ENCODE data around the gene POLRMT. TPM values are rescaled to one million over a fixed set of nuclear protein-coding genes. Genes with fewer than 3 reads are reported as not detected.

Gene POLRMT
- total and polyA plus RNA-seq, 2 experiments from 2014 or later: 98.0 to 148 TPM

DNA sequence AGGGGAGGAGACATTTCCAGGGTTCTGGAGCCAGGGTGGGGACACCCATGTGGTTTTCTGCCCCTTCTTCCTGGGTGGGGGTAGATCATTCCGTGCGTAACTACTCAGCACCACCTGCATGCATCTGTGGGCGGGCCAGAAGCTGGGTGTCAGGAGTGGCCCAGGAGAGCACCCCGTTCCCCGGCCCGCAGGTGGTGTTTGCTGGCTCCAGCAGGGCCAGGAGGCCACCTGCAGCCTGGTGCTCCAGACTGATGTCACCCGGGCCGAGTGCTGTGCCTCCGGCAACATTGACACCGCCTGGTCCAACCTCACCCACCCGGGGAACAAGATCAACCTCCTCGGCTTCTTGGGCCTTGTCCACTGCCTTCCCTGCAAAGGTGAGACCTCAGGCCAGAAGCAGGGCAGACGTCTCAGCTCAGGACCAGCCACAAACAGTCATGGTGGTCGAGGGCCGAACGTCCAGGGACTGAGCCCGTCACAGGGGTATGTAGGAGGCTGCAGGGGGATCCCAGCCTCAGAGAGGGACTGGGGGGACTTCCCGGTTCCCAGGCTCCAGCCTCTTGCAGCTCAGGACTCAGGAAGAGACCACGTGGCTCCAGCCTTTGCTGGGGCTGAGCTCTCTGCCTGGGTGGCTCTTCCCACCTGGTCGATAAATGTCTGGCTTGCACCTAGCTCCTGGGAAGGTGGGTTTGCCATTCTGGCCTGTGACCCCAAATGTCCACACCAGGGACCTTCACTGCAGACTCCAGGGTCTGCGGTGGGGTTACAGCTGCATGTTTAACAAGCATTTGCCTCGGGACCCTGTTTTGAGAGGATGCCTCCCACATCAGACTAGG, 44.5 kb upstream of the POLRMT start:
- Mint-ChIP-seq H3K27ac (no peak overlapping the region), H3K27me3 (ENCODE audit: insufficient read depth, low read depth, poor library complexity) (peaks cover 31% of the 10 kb centered on the region), H3K4me3 (no peak overlapping the region), H3K9me3 (no peaks in the 10 kb centered on the region), H3K4me1 (no peaks in the 10 kb centered on the region; the same call in 2 of the 3 replicates), H3K36me3 (ENCODE audit: low read depth) (no peaks in the 10 kb centered on the region)
- H3K36me3 ChIP-seq (ENCODE audit: insufficient read depth): no peaks in the 10 kb centered on the region
- no peaks in the 10 kb centered on the region for H3K79me2 ChIP-seq (replicated peaks; ENCODE audit: insufficient read depth)
- DNase-seq (ENCODE audit: low spot score) (no peak), ATAC-seq (no peak)
- no peak overlapping the region for H3K4me2 ChIP-seq
- H4K20me1 ChIP-seq (replicated peaks; ENCODE audit: insufficient read depth): no peaks in the 10 kb centered on the region
- TF ChIP-seq CTCF (conservative IDR thresholded peaks at IDR 0.05; ENCODE audit: low read depth in 2 of 2) (no peak), ZNF331 (CRISPR knock-in tag; IDR thresholded peaks at IDR 0.05; ENCODE audit: low read depth) (no peak), JUNB (IDR thresholded peaks at IDR 0.05; ENCODE audit: unreplicated experiment) (no peak)
- no peak overlapping the region for H3K4me3 ChIP-seq
- H3K27me3 ChIP-seq (ENCODE audit: insufficient read depth): peaks cover 16% of the 10 kb centered on the region
- no peak overlapping the region for H3K27ac ChIP-seq (ENCODE audit: low read depth)
- H2AFZ ChIP-seq: no peak overlapping the region
- H3K9me2 ChIP-seq (ENCODE audit: insufficient read depth): no peaks in the 10 kb centered on the region
- H3K4me1 ChIP-seq (ENCODE audit: insufficient read depth): 0 out of 2 replicates have a peak, but pooled peaks cover 3% of the 10 kb centered on the region
- peaks cover 8% of the 10 kb centered on the region; the same call in 1 of the 2 replicates for H3F3A ChIP-seq (replicated peaks; ENCODE audit: low read depth)

GRCh38 chr19:677201-677600, 43.9 kb upstream of the POLRMT start:
- H3K9me3 Mint-ChIP-seq: no peaks in the 10 kb centered on the region
- Histone ChIP-seq H3K4me1 (ENCODE audit: insufficient read depth) (0 out of 2 replicates have a peak, but pooled peaks cover 3% of the 10 kb centered on the region), H3K36me3 (ENCODE audit: insufficient read depth) (no peaks in the 10 kb centered on the region), H3K79me2 (replicated peaks; ENCODE audit: insufficient read depth) (no peaks in the 10 kb centered on the region), H3K27ac (ENCODE audit: low read depth) (no peak overlapping the region), H3F3A (replicated peaks; ENCODE audit: low read depth) (peaks cover 8% of the 10 kb centered on the region; the same call in 1 of the 2 replicates), H2AFZ (no peak overlapping the region), H4K20me1 (replicated peaks; ENCODE audit: insufficient read depth) (no peaks in the 10 kb centered on the region), H3K27me3 (ENCODE audit: insufficient read depth) (peaks cover 16% of the 10 kb centered on the region), H3K4me3 (no peak overlapping the region), H3K9me2 (ENCODE audit: insufficient read depth) (no peaks in the 10 kb centered on the region), H3K4me2 (no peak overlapping the region)
- TF ChIP-seq POLR2AphosphoS5 (IDR thresholded peaks at IDR 0.05; ENCODE audit: low read depth): no peak
- no peak for TF ChIP-seq REST (IDR thresholded peaks at IDR 0.05; ENCODE audit: unreplicated experiment)
- no peak for TF ChIP-seq NANOG (IDR thresholded peaks at IDR 0.05; ENCODE audit: borderline replicate concordance)
- no peak for TF ChIP-seq ZNF331 (CRISPR knock-in tag; IDR thresholded peaks at IDR 0.05; ENCODE audit: low read depth)
- no peak for TF ChIP-seq EZH2 (IDR thresholded peaks at IDR 0.05; ENCODE audit: low read depth, unreplicated experiment)
- no peak for TF ChIP-seq CTCF (conservative IDR thresholded peaks at IDR 0.05; ENCODE audit: low read depth in 2 of 2)
- H3K4me1 Mint-ChIP-seq: no peaks in the 10 kb centered on the region; the same call in 2 of the 3 replicates
- H3K27ac Mint-ChIP-seq: no peak overlapping the region
- peaks cover 31% of the 10 kb centered on the region for H3K27me3 Mint-ChIP-seq (ENCODE audit: insufficient read depth, low read depth, poor library complexity)
- H3K36me3 Mint-ChIP-seq (ENCODE audit: low read depth): no peaks in the 10 kb centered on the region
- DNase-seq (ENCODE audit: low spot score) (no peak), ATAC-seq (no peak)
- H3K4me3 Mint-ChIP-seq: no peak overlapping the region
